LoVo (cell line): ENCODE results near the gene RORB.

Experiments used
- DNase-seq: peaks from one replicate; pipeline ENCODE4 v3.0.0-alpha.2; 2016; ENCODE audit warnings: low spot score

Gene RORB

GRCh38 chr9:74719306-74719705 is 222.2 kb downstream of the RORB start:
- DNase-seq: no peak

GRCh38 chr9:74721696-74722660 is 224.8 kb downstream of the RORB start:
- DNase-seq: no peak

- DNase-seq: no peak
Measured at GRCh38 chr9:74724317-74724716, 227.2 kb downstream of the RORB start.

GRCh38 chr9:74726581-74726980 is 229.4 kb downstream of the RORB start:
- no peak for DNase-seq

GRCh38 chr9:74728176-74728575 is 231.0 kb downstream of the RORB start:
- DNase-seq: no peak

GRCh38 chr9:74729136-74729695 is 232.1 kb downstream of the RORB start:
- no peak for DNase-seq

GRCh38 chr9:74735761-74736160 is 238.6 kb downstream of the RORB start:
- no peak for DNase-seq

GRCh38 chr9:74736646-74737045 is 239.5 kb downstream of the RORB start:
- no peak for DNase-seq

- DNase-seq: no peak
Measured at GRCh38 chr9:74742191-74742790, 245.2 kb downstream of the RORB start.
